Suprapubic skin (tissue), 4 donors: ENCODE data around the gene POR.

Source experiments
- CTCF ChIP-seq, 2 donors: fragments of 200-600 bp in 1 of 2; fragments of 450-650 bp in 1 of 2; sonication (generic) in 1 of 2; IDR thresholded peaks; one replicate each; pipeline ENCODE4 v1.5.1; 2016 to 2019; ENCODE audit warnings: antibody characterized with exemption in 2 of 2, mild to moderate bottlenecking in 1 of 2, moderate library complexity in 1 of 2
- POLR2A ChIP-seq, 2 donors: fragments of 450-650 bp; IDR thresholded peaks; one replicate each; pipeline ENCODE4 v1.6.1; 2017; ENCODE audit warnings: antibody characterized with exemption in 2 of 2, mild to moderate bottlenecking in 2 of 2, moderate library complexity in 2 of 2
- POLR2AphosphoS5 ChIP-seq, 3 donors: sonication (generic); formaldehyde crosslinking; IDR thresholded peaks; one replicate each; pipeline ENCODE4 v1.6.1; 2017; ENCODE audit warnings: antibody characterized with exemption in 3 of 3

- TF ChIP-seq POLR2A (IDR thresholded peaks at IDR 0.05) = no peak
- TF ChIP-seq CTCF (IDR thresholded peaks at IDR 0.05) = no peak
- TF ChIP-seq POLR2AphosphoS5 (IDR thresholded peaks at IDR 0.05) = no peak
Measured at GRCh38 chr7:75922966-75923603, 8.1 kb downstream of the POR start.
